Trophoblast cell (in vitro differentiated cells and primary cell): ENCODE measurements around the gene HIVEP3.

Experiments
- DNase-seq, 2 donors: peaks; one replicate each; pipeline ENCODE4 v3.0.0-alpha.2; 2016
- H2AFZ ChIP-seq: 2 replicates; pipeline ENCODE4 v1.6.1; 2013; ENCODE audit warnings: low read length, moderate library complexity, mild to moderate bottlenecking; ENCODE audit not compliant: insufficient read depth, poor library complexity
- H2AK5ac ChIP-seq: 2 replicates; pipeline ENCODE4 v1.6.1; 2013; ENCODE audit warnings: mild to moderate bottlenecking, low read length
- H2BK120ac ChIP-seq: 2 replicates; pipeline ENCODE4 v1.6.1; 2013; ENCODE audit warnings: low read length, mild to moderate bottlenecking, moderate library complexity; ENCODE audit not compliant: insufficient read depth, poor library complexity
- H2BK12ac ChIP-seq: 2 replicates; pipeline ENCODE4 v1.6.1; 2013; ENCODE audit warnings: mild to moderate bottlenecking, low read length, moderate library complexity
- H2BK5ac ChIP-seq: 2 replicates; pipeline ENCODE4 v1.6.1; 2013; ENCODE audit warnings: low read length, low read depth, moderate library complexity, mild to moderate bottlenecking; ENCODE audit not compliant: poor library complexity
- H3K14ac ChIP-seq: 2 replicates; pipeline ENCODE4 v1.6.1; 2013; ENCODE audit warnings: mild to moderate bottlenecking, low read length
- H3K18ac ChIP-seq: 2 replicates; pipeline ENCODE4 v1.6.1; 2013; ENCODE audit warnings: mild to moderate bottlenecking, low read length
- H3K23ac ChIP-seq: 2 replicates; pipeline ENCODE4 v1.6.1; 2013; ENCODE audit warnings: low read length
- H3K27ac ChIP-seq: 2 replicates; pipeline ENCODE4 v1.5.1; 2013; ENCODE audit warnings: low read depth, mild to moderate bottlenecking, inconsistent platforms, low read length, moderate library complexity
- H3K27me3 ChIP-seq: 2 replicates; pipeline ENCODE4 v1.6.1; 2013; ENCODE audit warnings: inconsistent platforms, mild to moderate bottlenecking, low read length, moderate library complexity; ENCODE audit not compliant: insufficient read depth
- H3K36me3 ChIP-seq, 2 experiments: 1 replicate in 1 of 2; 2 replicates in 1 of 2; pipeline ENCODE4 v1.6.1; 2013; ENCODE audit warnings: low read length in 2 of 2, mild to moderate bottlenecking in 2 of 2, moderate library complexity in 1 of 2; ENCODE audit not compliant: insufficient read depth in 2 of 2, control insufficient read depth in 1 of 2
- H3K4ac ChIP-seq: 2 replicates; pipeline ENCODE4 v1.6.1; 2013; ENCODE audit warnings: low read depth, mild to moderate bottlenecking, low read length, moderate library complexity
- H3K4me1 ChIP-seq, 2 experiments: 1 replicate in 1 of 2; 2 replicates in 1 of 2; pipeline ENCODE4 v1.6.1; 2013; ENCODE audit warnings: low read length in 2 of 2, mild to moderate bottlenecking in 2 of 2, moderate library complexity in 1 of 2; ENCODE audit not compliant: insufficient read depth in 2 of 2, control insufficient read depth in 1 of 2
- H3K4me2 ChIP-seq: 2 replicates; pipeline ENCODE4 v1.6.1; 2013; ENCODE audit warnings: inconsistent platforms, mild to moderate bottlenecking, low read length, moderate library complexity
- H3K4me3 ChIP-seq: 2 replicates; pipeline ENCODE4 v1.5.1; 2013; ENCODE audit warnings: mild to moderate bottlenecking, low read depth, low read length, inconsistent platforms
- H3K79me1 ChIP-seq: one replicate; pipeline ENCODE4 v1.6.1; 2013; ENCODE audit warnings: low read length
- H3K79me2 ChIP-seq: 2 replicates; pipeline ENCODE4 v1.6.1; 2013; ENCODE audit warnings: low read length, mild to moderate bottlenecking; ENCODE audit not compliant: control insufficient read depth, insufficient read depth, poor library complexity
- H3K9ac ChIP-seq: 2 replicates; pipeline ENCODE4 v1.6.1; 2013; ENCODE audit warnings: mild to moderate bottlenecking, low read length
- H3K9me3 ChIP-seq: 2 replicates; pipeline ENCODE4 v1.6.1; 2013; ENCODE audit warnings: low read depth, mild to moderate bottlenecking, control low read depth, inconsistent platforms, low read length; ENCODE audit not compliant: insufficient read depth
- H4K12ac ChIP-seq: 2 replicates; pipeline ENCODE4 v1.6.1; 2013; ENCODE audit warnings: low read depth, mild to moderate bottlenecking, low read length, moderate library complexity
- H4K8ac ChIP-seq: 2 replicates; pipeline ENCODE4 v1.6.1; 2013; ENCODE audit warnings: low read depth, mild to moderate bottlenecking, low read length, moderate library complexity
- H4K91ac ChIP-seq: one replicate; pipeline ENCODE4 v1.6.1; 2013; ENCODE audit warnings: low read depth, mild to moderate bottlenecking, low read length, moderate library complexity
- WGBS: extraction: QIAGEN DNeasy Blood & Tissue Kit; methylation state at CpG from one replicate; pipeline ENCODE4 v1.1.7; 2013; ENCODE audit warnings: missing lambda C conversion rate; ENCODE audit not compliant: insufficient read length, insufficient coverage; ENCODE audit errors: extremely low coverage; 5-methylcytosine and 5-hydroxymethylcytosine counted together

Gene HIVEP3

GRCh38 chr1:41677620-41678019, 241.1 kb downstream of the HIVEP3 start:
- H4K91ac ChIP-seq, result no peak overlapping the region
- peaks cover 2% of the 10 kb centered on the region for H3K79me1 ChIP-seq
- H2AK5ac ChIP-seq, result peak overlapping the region; percentile 14
- H3K9me3 ChIP-seq, result no peaks in the 10 kb centered on the region
- H2BK5ac ChIP-seq, result no peak overlapping the region
- no peak overlapping the region for H3K27ac ChIP-seq
- no CpG with 5 or more reads among the region's 7 CpGs for WGBS
- H3K27me3 ChIP-seq, result no peaks in the 10 kb centered on the region
- no peak overlapping the region for H2AFZ ChIP-seq
- H3K4me2 ChIP-seq, result no peak overlapping the region
- no peak for DNase-seq
- H3K18ac ChIP-seq, result no peak overlapping the region
- no peak overlapping the region for H3K9ac ChIP-seq
- H4K12ac ChIP-seq, result no peak overlapping the region
- no peak overlapping the region for H2BK120ac ChIP-seq
- H3K79me2 ChIP-seq, result no peaks in the 10 kb centered on the region
- H3K36me3 ChIP-seq, result no peaks in the 10 kb centered on the region
- no peak overlapping the region for H3K4me3 ChIP-seq
- H4K8ac ChIP-seq, result no peak overlapping the region
- no peak overlapping the region for H3K14ac ChIP-seq
- H3K4ac ChIP-seq, result no peak overlapping the region
- H3K4me1 ChIP-seq, result peaks cover 6 to 8% of the 10 kb centered on the region in 2 experiments
- H3K23ac ChIP-seq, result no peak overlapping the region
- no peak overlapping the region for H2BK12ac ChIP-seq

GRCh38 chr1:41675401-41675800, 243.3 kb downstream of the HIVEP3 start:
- WGBS, result no CpG with 5 or more reads among the region's 1 CpG

GRCh38 chr1:41674522-41674921, 244.2 kb downstream of the HIVEP3 start:
- no peak overlapping the region for H3K18ac ChIP-seq
- no peak overlapping the region for H2BK120ac ChIP-seq
- no peak overlapping the region for H2BK12ac ChIP-seq
- no peak overlapping the region for H2AK5ac ChIP-seq
- no peak overlapping the region for H3K9ac ChIP-seq
- H3K79me2 ChIP-seq, result no peaks in the 10 kb centered on the region
- H3K27ac ChIP-seq, result no peak overlapping the region
- H3K4me2 ChIP-seq, result no peak overlapping the region
- no peak for DNase-seq
- H3K27me3 ChIP-seq, result no peaks in the 10 kb centered on the region
- no peaks in the 10 kb centered on the region for H3K36me3 ChIP-seq
- no peak overlapping the region for H4K8ac ChIP-seq
- WGBS, result no CpG with 5 or more reads among the region's 10 CpGs
- no peak overlapping the region for H3K4ac ChIP-seq
- no peak overlapping the region for H3K4me3 ChIP-seq
- H2AFZ ChIP-seq, result no peak overlapping the region
- H4K91ac ChIP-seq, result no peak overlapping the region
- H3K9me3 ChIP-seq, result no peaks in the 10 kb centered on the region
- peaks cover 12 to 18% of the 10 kb centered on the region in 2 experiments for H3K4me1 ChIP-seq
- H3K14ac ChIP-seq, result no peak overlapping the region
- H2BK5ac ChIP-seq, result no peak overlapping the region
- no peak overlapping the region for H4K12ac ChIP-seq
- peaks cover 2% of the 10 kb centered on the region for H3K79me1 ChIP-seq
- H3K23ac ChIP-seq, result no peak overlapping the region

More at GRCh38 chr1:41675401-41675800, 243.3 kb downstream of the HIVEP3 start:
- no peaks in the 10 kb centered on the region for H3K27me3 ChIP-seq
- H3K4me1 ChIP-seq, result peaks cover 12 to 15% of the 10 kb centered on the region in 2 experiments
- H3K4ac ChIP-seq, result no peak overlapping the region
- H3K4me2 ChIP-seq, result no peak overlapping the region
- no peak for DNase-seq
- no peak overlapping the region for H2AFZ ChIP-seq
- no peak overlapping the region for H2BK5ac ChIP-seq
- no peak overlapping the region for H3K23ac ChIP-seq
- no peaks in the 10 kb centered on the region for H3K9me3 ChIP-seq
- no peak overlapping the region for H2AK5ac ChIP-seq
- H2BK12ac ChIP-seq, result no peak overlapping the region
- no peak overlapping the region for H3K9ac ChIP-seq
- no peak overlapping the region for H4K12ac ChIP-seq
- H4K91ac ChIP-seq, result no peak overlapping the region
- no peak overlapping the region for H3K4me3 ChIP-seq
- no peak overlapping the region for H2BK120ac ChIP-seq
- no peaks in the 10 kb centered on the region for H3K79me2 ChIP-seq
- H3K14ac ChIP-seq, result no peak overlapping the region
- no peaks in the 10 kb centered on the region for H3K36me3 ChIP-seq
- H3K79me1 ChIP-seq, result peaks cover 2% of the 10 kb centered on the region
- H3K18ac ChIP-seq, result no peak overlapping the region
- H3K27ac ChIP-seq, result no peak overlapping the region
- H4K8ac ChIP-seq, result no peak overlapping the region

- no peak overlapping the region for H2BK5ac ChIP-seq
- no peaks in the 10 kb centered on the region for H3K79me2 ChIP-seq
- no peak overlapping the region for H3K18ac ChIP-seq
- no peaks in the 10 kb centered on the region for H3K9me3 ChIP-seq
- H2AK5ac ChIP-seq, result no peak overlapping the region
- no peak overlapping the region for H4K91ac ChIP-seq
- H3K23ac ChIP-seq, result no peak overlapping the region
- no peak overlapping the region for H3K9ac ChIP-seq
- H3K4ac ChIP-seq, result no peak overlapping the region
- no peak overlapping the region for H3K27ac ChIP-seq
- H3K79me1 ChIP-seq, result peaks cover 2% of the 10 kb centered on the region
- H3K4me3 ChIP-seq, result no peak overlapping the region
- no peaks in the 10 kb centered on the region for H3K27me3 ChIP-seq
- no peaks in the 10 kb centered on the region for H3K36me3 ChIP-seq
- H2BK120ac ChIP-seq, result no peak overlapping the region
- no peak overlapping the region for H4K8ac ChIP-seq
- no peak overlapping the region for H3K4me2 ChIP-seq
- H3K4me1 ChIP-seq, result peaks cover 12 to 18% of the 10 kb centered on the region in 2 experiments
- no CpG with 5 or more reads among the region's 9 CpGs for WGBS
- H2AFZ ChIP-seq, result no peak overlapping the region
- no peak overlapping the region for H4K12ac ChIP-seq
- H2BK12ac ChIP-seq, result no peak overlapping the region
- H3K14ac ChIP-seq, result no peak overlapping the region
- no peak for DNase-seq
Measured at GRCh38 chr1:41673806-41674205, 244.9 kb downstream of the HIVEP3 start.
